SK-N-SH treated with all-trans-retinoic acid at 6 μM for 48 hours (cell line): Measurements from ENCODE around the gene TLE4.

ENCODE experiments used
- ATAC-seq: fragments of 200-7000 bp; cut with Tn5 transposase; 3 replicates; pipeline ENCODE4 v1.9.1; 2020; ENCODE audit warnings: mild to moderate bottlenecking, moderate library complexity
- ARNTL ChIP-seq: fragments of 450-650 bp; formaldehyde crosslinking; IDR thresholded peaks from 2 replicates; pipeline ENCODE4 v1.5.0; 2020; ENCODE audit warnings: low read depth, mild to moderate bottlenecking, moderate library complexity, borderline replicate concordance
- BACH2 ChIP-seq: fragments of 250-450 bp; sonication (Bioruptor Pico); IDR thresholded peaks from 2 replicates; pipeline ENCODE4 v1.9.0; 2021; ENCODE audit warnings: mild to moderate bottlenecking, borderline replicate concordance
- CSDC2 ChIP-seq: fragments of 250-450 bp; sonication (Bioruptor Pico); IDR thresholded peaks from 2 replicates; pipeline ENCODE4 v1.5.0; 2020; ENCODE audit warnings: mild to moderate bottlenecking, moderate library complexity
- CSRNP3 ChIP-seq: fragments of 250-450 bp; sonication (Bioruptor Pico); IDR thresholded peaks from 2 replicates; pipeline ENCODE4 v1.5.1; 2021; ENCODE audit warnings: mild to moderate bottlenecking, moderate library complexity
- ESRRG ChIP-seq: fragments of 250-450 bp; sonication (Bioruptor Pico); IDR thresholded peaks from 2 replicates; pipeline ENCODE4 v1.6.1; 2021; ENCODE audit warnings: mild to moderate bottlenecking
- OSR1 ChIP-seq: fragments of 250-450 bp; sonication (Bioruptor Pico); IDR thresholded peaks from 2 replicates; pipeline ENCODE4 v1.8.0; 2022; ENCODE audit warnings: moderate library complexity, mild to moderate bottlenecking, inconsistent platforms
- PATZ1 ChIP-seq: fragments of 250-450 bp; sonication (Bioruptor Pico); IDR thresholded peaks from 2 replicates; pipeline ENCODE4 v1.8.0; 2020; ENCODE audit warnings: mild to moderate bottlenecking, moderate library complexity, borderline replicate concordance
- POU6F1 ChIP-seq: fragments of 250-450 bp; sonication (Bioruptor Pico); IDR thresholded peaks from 2 replicates; pipeline ENCODE4 v1.8.0; 2021; ENCODE audit warnings: low read depth, mild to moderate bottlenecking, moderate library complexity, borderline replicate concordance
- PPARA ChIP-seq: fragments of 250-450 bp; sonication (Bioruptor Pico); IDR thresholded peaks from 2 replicates; pipeline ENCODE4 v1.5.0; 2020; ENCODE audit warnings: mild to moderate bottlenecking, borderline replicate concordance
- RARB ChIP-seq: fragments of 250-450 bp; sonication (Bioruptor Pico); IDR thresholded peaks from 2 replicates; pipeline ENCODE4 v1.8.0; 2021; ENCODE audit warnings: mild to moderate bottlenecking, moderate library complexity
- SNAI2 ChIP-seq: fragments of 250-450 bp; sonication (Bioruptor Pico); IDR thresholded peaks from 2 replicates; pipeline ENCODE4 v1.5.0; 2020; ENCODE audit warnings: mild to moderate bottlenecking, moderate library complexity
- TCF4 ChIP-seq: fragments of 250-450 bp; sonication (Bioruptor Pico); IDR thresholded peaks from 2 replicates; pipeline ENCODE4 v1.8.0; 2021; ENCODE audit warnings: mild to moderate bottlenecking, moderate library complexity, borderline replicate concordance
- TOX ChIP-seq: fragments of 250-450 bp; sonication (Bioruptor Pico); IDR thresholded peaks from 2 replicates; pipeline ENCODE4 v1.8.0; 2021; ENCODE audit warnings: mild to moderate bottlenecking, moderate library complexity, borderline replicate concordance
- TSHZ2 ChIP-seq: fragments of 250-450 bp; sonication (Bioruptor Pico); IDR thresholded peaks from 2 replicates; pipeline ENCODE4 v1.5.0; 2020; ENCODE audit warnings: mild to moderate bottlenecking, moderate library complexity
- ZC3H10 ChIP-seq: fragments of 250-450 bp; sonication (Bioruptor Pico); IDR thresholded peaks from 2 replicates; pipeline ENCODE4 v1.5.1; 2021; ENCODE audit warnings: mild to moderate bottlenecking, moderate library complexity
- ZFP3 ChIP-seq: fragments of 250-450 bp; sonication (Bioruptor Pico); IDR thresholded peaks from 2 replicates; pipeline ENCODE4 v1.5.0; 2020; ENCODE audit warnings: mild to moderate bottlenecking, moderate library complexity
- ZFP30 ChIP-seq: fragments of 450-650 bp; formaldehyde crosslinking; IDR thresholded peaks from 2 replicates; pipeline ENCODE4 v1.5.0; 2022; ENCODE audit warnings: mild to moderate bottlenecking, moderate library complexity
- ZNF565 ChIP-seq: fragments of 450-650 bp; formaldehyde crosslinking; conservative IDR thresholded peaks from 2 replicates; pipeline ENCODE4 v1.5.0; 2020; ENCODE audit warnings: low read depth, mild to moderate bottlenecking, moderate library complexity
- ZNF70 ChIP-seq: fragments of 450-650 bp; formaldehyde crosslinking; IDR thresholded peaks from 2 replicates; pipeline ENCODE4 v1.5.0; 2020; ENCODE audit warnings: mild to moderate bottlenecking, moderate library complexity
- ZNF8 ChIP-seq: fragments of 450-650 bp; formaldehyde crosslinking; IDR thresholded peaks from 2 replicates; pipeline ENCODE4 v1.5.0; 2020; ENCODE audit warnings: mild to moderate bottlenecking, moderate library complexity

Gene TLE4

GRCh38 chr9:79672236-79672635 is 100.5 kb downstream of the TLE4 start:
- TF ChIP-seq ZFP3 (no peak), ZNF70 (CRISPR knock-in tag) (no peak), ESRRG (CRISPR knock-in tag) (no peak), POU6F1 (CRISPR knock-in tag) (no peak), ZFP30 (CRISPR knock-in tag) (no peak), BACH2 (CRISPR knock-in tag) (no peak), PATZ1 (CRISPR knock-in tag) (no peak), ZNF565 (CRISPR knock-in tag) (no peak), ZC3H10 (CRISPR knock-in tag) (no peak), TCF4 (CRISPR knock-in tag) (no peak), OSR1 (CRISPR knock-in tag) (no peak), ARNTL (no peak)
- no peak for ATAC-seq

- no peak for ATAC-seq
- no peak for TF ChIP-seq TCF4 (CRISPR knock-in tag)
- TF ChIP-seq RARB = no peak
- no peak for TF ChIP-seq TSHZ2
- TF ChIP-seq CSRNP3 = no peak
- no peak for TF ChIP-seq ZFP3
- TF ChIP-seq ZNF70 (CRISPR knock-in tag) = no peak
- TF ChIP-seq PATZ1 (CRISPR knock-in tag) = no peak
- no peak for TF ChIP-seq CSDC2 (CRISPR knock-in tag)
- no peak for TF ChIP-seq POU6F1 (CRISPR knock-in tag)
- TF ChIP-seq ARNTL = no peak
- no peak for TF ChIP-seq SNAI2 (CRISPR knock-in tag)
- no peak for TF ChIP-seq PPARA (CRISPR knock-in tag)
- TF ChIP-seq ESRRG (CRISPR knock-in tag) = no peak
- TF ChIP-seq ZFP30 (CRISPR knock-in tag) = no peak
- no peak for TF ChIP-seq OSR1 (CRISPR knock-in tag)
- TF ChIP-seq ZNF8 = no peak
- no peak for TF ChIP-seq TOX (CRISPR knock-in tag)
- no peak for TF ChIP-seq BACH2 (CRISPR knock-in tag)
- no peak for TF ChIP-seq ZNF565 (CRISPR knock-in tag)
- TF ChIP-seq, all 23 proteins: peak for 0
Measured at GRCh38 chr9:79672891-79673290, 101.1 kb downstream of the TLE4 start.
